Fibroblast of lung (primary cell): ENCODE data around the gene NDUFAF2.

Experiments
- EZH2 ChIP-seq: IDR thresholded peaks from 2 replicates; pipeline ENCODE4 v1.5.1; 2012; ENCODE audit warnings: low read length, control low read depth, mild to moderate bottlenecking; ENCODE audit errors: missing control alignments
- TF ChIP-seq, protein P1 (sequence below), 2 donors: IDR thresholded peaks in 1 of 2; conservative IDR thresholded peaks in 1 of 2; 1 replicate in 1 of 2; 2 replicates in 1 of 2; pipeline ENCODE4 v1.5.1; 2011 to 2012; ENCODE audit warnings: low read length in 2 of 2, control low read depth in 1 of 2, inconsistent platforms in 1 of 2, low read depth in 1 of 2, mild to moderate bottlenecking in 1 of 2

DNA sequence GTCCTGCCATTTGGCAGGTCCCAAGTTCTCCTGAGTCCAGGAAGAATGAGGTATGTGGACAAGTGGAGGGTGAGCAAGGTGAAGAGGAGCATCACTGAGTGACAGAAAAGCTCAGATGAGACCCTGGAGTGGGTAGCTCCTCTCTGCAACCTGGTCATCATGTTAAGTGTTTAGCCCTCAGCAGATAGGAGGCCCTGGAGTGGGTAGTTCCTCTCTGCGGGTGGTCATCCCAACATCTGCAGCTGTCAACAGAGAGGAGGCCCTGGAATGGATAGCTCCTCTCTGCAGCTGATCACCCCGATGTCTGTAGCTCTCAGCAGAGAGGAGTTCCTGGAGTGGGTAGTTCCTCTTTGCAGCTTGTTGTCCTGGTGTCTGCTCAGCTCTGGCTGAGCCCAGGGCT, 48.4 kb downstream of the NDUFAF2 start:
- TF ChIP-seq, protein P1, sequence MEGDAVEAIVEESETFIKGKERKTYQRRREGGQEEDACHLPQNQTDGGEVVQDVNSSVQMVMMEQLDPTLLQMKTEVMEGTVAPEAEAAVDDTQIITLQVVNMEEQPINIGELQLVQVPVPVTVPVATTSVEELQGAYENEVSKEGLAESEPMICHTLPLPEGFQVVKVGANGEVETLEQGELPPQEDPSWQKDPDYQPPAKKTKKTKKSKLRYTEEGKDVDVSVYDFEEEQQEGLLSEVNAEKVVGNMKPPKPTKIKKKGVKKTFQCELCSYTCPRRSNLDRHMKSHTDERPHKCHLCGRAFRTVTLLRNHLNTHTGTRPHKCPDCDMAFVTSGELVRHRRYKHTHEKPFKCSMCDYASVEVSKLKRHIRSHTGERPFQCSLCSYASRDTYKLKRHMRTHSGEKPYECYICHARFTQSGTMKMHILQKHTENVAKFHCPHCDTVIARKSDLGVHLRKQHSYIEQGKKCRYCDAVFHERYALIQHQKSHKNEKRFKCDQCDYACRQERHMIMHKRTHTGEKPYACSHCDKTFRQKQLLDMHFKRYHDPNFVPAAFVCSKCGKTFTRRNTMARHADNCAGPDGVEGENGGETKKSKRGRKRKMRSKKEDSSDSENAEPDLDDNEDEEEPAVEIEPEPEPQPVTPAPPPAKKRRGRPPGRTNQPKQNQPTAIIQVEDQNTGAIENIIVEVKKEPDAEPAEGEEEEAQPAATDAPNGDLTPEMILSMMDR (conservative IDR thresholded peaks at IDR 0.05 in 1 of 2, IDR thresholded peaks at IDR 0.05 in 1 of 2; ENCODE audit: low read depth in 1 of 2, low read length in 2 of 2) = no peak
- TF ChIP-seq EZH2 = no peak
